Heart left ventricle (tissue), 16 donors: ENCODE data around the gene NEMP2. TPM values are rescaled to one million over a fixed set of nuclear protein-coding genes. Genes with fewer than 3 reads are reported as not detected.

Source experiments
- ATAC-seq, 4 donors: fragments of 200-7000 bp; cut with Tn5 transposase; one replicate each; pipeline ENCODE4 v1.9.1; 2020 to 2022; ENCODE audit warnings: moderate library complexity in 4 of 4, mild to moderate bottlenecking in 3 of 4, moderate number of reproducible peaks in 1 of 4
- DNase-seq, 5 donors: peaks; one replicate each; pipeline ENCODE4 v3.0.0-alpha.2; 2020
- H3K27ac ChIP-seq, 12 donors: fragments of 200-600 bp; sonication (generic) in 4 of 12; one replicate each; pipeline versions ENCODE4 v1.5.0 to v1.8.0; 2016 to 2022; ENCODE audit warnings: mild to moderate bottlenecking in 2 of 12
- H3K27me3 ChIP-seq, 9 donors: fragments of 200-600 bp; sonication (generic) in 2 of 9; one replicate each; pipeline versions ENCODE4 v1.5.1 to v1.8.0; 2016 to 2022; ENCODE audit warnings: mild to moderate bottlenecking in 3 of 9
- H3K36me3 ChIP-seq, 9 donors: fragments of 200-600 bp; sonication (generic) in 2 of 9; one replicate each; pipeline versions ENCODE4 v1.5.0 to v1.8.0; 2018 to 2022; ENCODE audit warnings: mild to moderate bottlenecking in 2 of 9
- H3K4me1 ChIP-seq, 12 donors: fragments of 200-600 bp; sonication (generic) in 4 of 12; one replicate each; pipeline versions ENCODE4 v1.5.0 to v1.8.0; 2016 to 2022; ENCODE audit warnings: mild to moderate bottlenecking in 3 of 12
- H3K4me3 ChIP-seq, 12 donors: fragments of 200-600 bp; sonication (generic) in 4 of 12; one replicate each; pipeline versions ENCODE4 v1.5.0 to v1.8.0; 2017 to 2022; ENCODE audit warnings: mild to moderate bottlenecking in 9 of 12, moderate library complexity in 4 of 12
- H3K9me3 ChIP-seq, 12 donors: fragments of 200-600 bp; sonication (generic) in 4 of 12; one replicate each; pipeline versions ENCODE4 v1.5.0 to v1.8.0; 2016 to 2022; ENCODE audit warnings: mild to moderate bottlenecking in 1 of 12
- POLR2A ChIP-seq, 2 donors: fragments of 450-650 bp; IDR thresholded peaks; one replicate each; pipeline ENCODE4 v1.6.1; 2017; ENCODE audit warnings: antibody characterized with exemption in 2 of 2, mild to moderate bottlenecking in 2 of 2, moderate library complexity in 2 of 2
- WGBS, 4 donors: extraction: QIAGEN DNeasy Blood & Tissue Kit in 2 of 4; methylation state at CpG; one replicate each; pipeline versions ENCODE4 v1.1.5 to v1.1.7; 2013 to 2018; 5-methylcytosine and 5-hydroxymethylcytosine counted together
- intact Hi-C, 10 donors: fragments of 100-400 bp; cut with DNase I; formaldehyde crosslinking; loops; one replicate each; pipeline versions ENCODE4 v1.11.1 to v1.14.2; 2022
- polyA plus RNA-seq, 2 donors: library from polyadenylated mRNA; stranded (reverse); fragments of 200-250 nt; gene quantifications; one replicate each; pipeline ENCODE4 v1.2.3, GENCODE V29; 2013
- total RNA-seq, 9 donors: library from RNA; depleted of rRNA in 2 of 9; stranded (reverse); fragments of >200 nt in 2 of 9; fragmentation: NEBNext Ultra II Directional in 3 of 9; extraction: Animal tissue kit (Norgen Biotek cat#: 25700) in 3 of 9; gene quantifications; one replicate each; pipeline versions ENCODE4 v1.1.0 to v1.2.4, GENCODE V29; 2016 to 2023
- TF ChIP-seq, protein P1 (sequence below), 12 donors: fragments of 200-600 bp; sonication (generic) in 4 of 12; IDR thresholded peaks; one replicate each; pipeline versions ENCODE4 v1.5.0 to v1.8.0; 2018 to 2022; ENCODE audit warnings: antibody characterized with exemption in 12 of 12, mild to moderate bottlenecking in 5 of 12
- donor health status: ischemic (EF 13 %, LVEDD 7.1; RV severe dilation, severe dysfunction).
- donor health status: healthy with polysubstance abuse.
- donor health status: DM: no; HTN: yes; CAD: no.
- donor health status: DM: no; HTN: no; CAD: no.
- donor health status: ischemic (EF 25% LVEDD 6.9; RV normal size, moderate dysfunction).
- donor health status: ischemic (EF 25% LVEDD 5.7; RV mildly dilated, moderate dysfunction).
- donor health status: healthy.
- donor health status: DM: yes; HTN: yes; CAD: no.
- donor health status: ischemic (EF 35%, LVEDD 5.7; RV mildly dilated, moderate dysfunction).
- donor health status: nonischemic (EF 11% LVEDD 7.7; RV severe dilation, severe dysfunction).
- donor health status: DM: yes; HTN: yes; CAD: no.
- donor health status: PGD.
- donor health status: ischemic (EF 29% LVEDD 5.4; RV normal size, mild dysfunction).
- donor health status: nonischemic (EF 23%, LVEDD 6.1; RV moderate dilation, normal function).

The NEMP2 gene
- total and polyA plus RNA-seq, 11 donors: 0.42 to 4.6 (median 2.2) TPM

DNA sequence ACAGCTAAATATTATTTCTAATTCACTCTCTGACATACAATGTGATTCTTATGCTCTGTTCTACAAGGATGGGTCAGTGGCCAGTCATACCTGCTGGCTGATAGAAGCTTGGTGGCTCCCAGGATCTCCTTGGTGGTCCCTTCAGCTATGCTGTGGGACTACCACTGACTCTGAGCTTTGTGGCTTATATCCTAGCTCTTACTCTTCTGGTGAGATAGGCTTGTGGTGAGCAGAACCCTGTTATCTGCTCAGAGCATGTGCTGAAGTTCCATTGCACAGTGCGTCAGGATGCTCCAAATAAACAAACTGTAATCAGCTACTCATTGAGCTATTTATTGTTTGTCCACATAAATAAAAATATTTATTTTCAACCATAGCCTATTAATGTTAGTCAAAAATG lies 74.6 kb downstream of the NEMP2 start:
- Histone ChIP-seq H3K9me3 (no peaks in the 10 kb centered on the region), H3K4me3 (no peak overlapping the region), H3K4me1 (peaks cover 0 to 25% (median 7%) of the 10 kb centered on the region in 12 donors), H3K36me3 (no peaks in the 10 kb centered on the region), H3K27me3 (no peaks in the 10 kb centered on the region), H3K27ac (no peak overlapping the region)
- 51 to 75% (median 61%) methylated on average over 1 of the region's 1 CpG for WGBS, 4 donors
- peak; percentile 65 to 84 (median 70) for ATAC-seq
- no peak for TF ChIP-seq POLR2A (IDR thresholded peaks at IDR 0.05)
- TF ChIP-seq, protein P1, sequence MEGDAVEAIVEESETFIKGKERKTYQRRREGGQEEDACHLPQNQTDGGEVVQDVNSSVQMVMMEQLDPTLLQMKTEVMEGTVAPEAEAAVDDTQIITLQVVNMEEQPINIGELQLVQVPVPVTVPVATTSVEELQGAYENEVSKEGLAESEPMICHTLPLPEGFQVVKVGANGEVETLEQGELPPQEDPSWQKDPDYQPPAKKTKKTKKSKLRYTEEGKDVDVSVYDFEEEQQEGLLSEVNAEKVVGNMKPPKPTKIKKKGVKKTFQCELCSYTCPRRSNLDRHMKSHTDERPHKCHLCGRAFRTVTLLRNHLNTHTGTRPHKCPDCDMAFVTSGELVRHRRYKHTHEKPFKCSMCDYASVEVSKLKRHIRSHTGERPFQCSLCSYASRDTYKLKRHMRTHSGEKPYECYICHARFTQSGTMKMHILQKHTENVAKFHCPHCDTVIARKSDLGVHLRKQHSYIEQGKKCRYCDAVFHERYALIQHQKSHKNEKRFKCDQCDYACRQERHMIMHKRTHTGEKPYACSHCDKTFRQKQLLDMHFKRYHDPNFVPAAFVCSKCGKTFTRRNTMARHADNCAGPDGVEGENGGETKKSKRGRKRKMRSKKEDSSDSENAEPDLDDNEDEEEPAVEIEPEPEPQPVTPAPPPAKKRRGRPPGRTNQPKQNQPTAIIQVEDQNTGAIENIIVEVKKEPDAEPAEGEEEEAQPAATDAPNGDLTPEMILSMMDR (IDR thresholded peaks at IDR 0.05): no peak
- intact Hi-C loops: loop anchor here in 4 of 10 donors (5.0 to 10.0 kb wide), 4 partner anchors 33 to 55 kb away; partner anchors contain the start of gene MFSD6 (in 2 of the 4)
- DNase-seq: no peak

DNA sequence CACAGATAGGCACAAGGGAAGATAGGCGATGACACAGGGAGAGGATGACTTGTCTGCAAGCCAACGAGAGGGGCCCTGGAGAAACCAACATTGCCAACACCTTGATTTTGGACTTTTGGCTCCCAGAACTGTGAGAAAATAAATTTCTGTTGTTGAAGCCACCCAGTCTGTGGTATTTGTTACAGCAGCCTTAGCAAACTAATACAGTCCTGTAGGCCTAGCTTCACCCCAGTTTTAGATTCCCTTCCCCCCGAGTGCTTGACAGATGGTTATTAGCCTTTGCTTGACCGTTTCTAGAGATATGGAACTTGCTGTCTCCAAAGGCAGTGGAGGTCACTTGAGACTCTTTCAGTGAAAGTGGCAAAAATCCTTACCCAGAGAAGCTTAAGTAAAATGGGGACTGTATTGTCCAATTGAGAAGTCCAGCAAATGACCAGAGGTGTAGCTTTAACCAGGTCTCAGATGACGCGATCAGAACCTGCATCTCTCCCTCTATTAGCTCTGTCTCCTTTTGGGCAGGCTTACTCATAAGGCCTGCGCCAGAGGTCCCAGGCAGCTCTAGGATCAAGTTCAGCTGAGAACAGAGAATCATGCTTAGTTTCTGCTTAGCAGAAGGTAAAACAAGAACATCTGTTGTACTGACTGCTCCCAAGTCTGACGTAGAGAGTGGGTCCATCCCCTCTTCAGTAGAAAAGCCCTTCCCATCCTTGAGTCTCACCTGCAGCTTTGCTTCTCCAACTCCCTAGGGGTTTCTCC lies 76.0 kb downstream of the NEMP2 start:
- Histone ChIP-seq H3K27ac (no peak overlapping the region), H3K4me3 (no peak overlapping the region), H3K27me3 (no peaks in the 10 kb centered on the region), H3K4me1 (peaks cover 0 to 18% (median 7%) of the 10 kb centered on the region in 12 donors), H3K9me3 (peaks cover 0 to 4% (median 0%) of the 10 kb centered on the region in 12 donors), H3K36me3 (peaks cover 0 to 6% (median 0%) of the 10 kb centered on the region in 9 donors)
- DNase-seq (no peak), ATAC-seq (no peak)
- intact Hi-C loops: loop anchor here in 1 of 10 donors (5.0 kb wide), 1 partner anchor 51 kb away; the partner anchor contains the start of gene MFSD6
- 87 to 95% (median 93%) methylated on average over 8 of the region's 8 CpGs for whole genome bisulfite sequencing, 4 donors
- TF ChIP-seq, protein P1 (IDR thresholded peaks at IDR 0.05): no peak
- TF ChIP-seq POLR2A (IDR thresholded peaks at IDR 0.05): no peak

DNA sequence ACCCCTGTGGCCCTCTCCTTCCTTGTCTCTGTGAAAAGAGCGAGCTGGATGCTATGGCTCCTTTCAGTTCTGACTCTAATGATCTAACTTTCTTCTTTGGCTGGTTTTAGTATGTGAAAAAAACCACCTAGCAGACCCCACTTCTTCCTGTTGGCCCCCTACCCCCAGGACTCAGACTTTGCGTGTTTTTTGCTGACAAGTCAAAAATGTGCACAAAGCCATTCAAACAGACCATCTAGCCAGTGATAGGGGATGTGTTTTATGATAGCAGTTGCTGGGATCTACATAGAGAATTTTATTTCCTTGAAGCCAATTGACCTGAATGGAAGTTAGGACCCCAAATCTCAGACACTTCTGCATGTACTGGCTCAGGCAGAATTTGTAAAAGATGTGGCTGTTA lies 77.3 kb downstream of the NEMP2 start:
- H3K36me3 ChIP-seq: peaks cover 0 to 6% (median 0%) of the 10 kb centered on the region in 9 donors
- DNase-seq (no peak), ATAC-seq (no peak)
- H3K4me3 ChIP-seq: no peak overlapping the region
- no peak overlapping the region for H3K27ac ChIP-seq
- intact Hi-C loops: loop anchor here in 1 of 10 donors (5.0 kb wide), 1 partner anchor 50 kb away; the partner anchor contains the start of gene MFSD6
- TF ChIP-seq, protein P1 (IDR thresholded peaks at IDR 0.05): no peak
- no peak for TF ChIP-seq POLR2A (IDR thresholded peaks at IDR 0.05)
- 94 to 98% (median 95%) methylated on average over 2 of the region's 2 CpGs for WGBS, 4 donors
- H3K4me1 ChIP-seq: peaks cover 0 to 17% (median 7%) of the 10 kb centered on the region in 12 donors
- no peaks in the 10 kb centered on the region for H3K27me3 ChIP-seq
- peaks cover 0 to 4% (median 0%) of the 10 kb centered on the region in 12 donors for H3K9me3 ChIP-seq

DNA sequence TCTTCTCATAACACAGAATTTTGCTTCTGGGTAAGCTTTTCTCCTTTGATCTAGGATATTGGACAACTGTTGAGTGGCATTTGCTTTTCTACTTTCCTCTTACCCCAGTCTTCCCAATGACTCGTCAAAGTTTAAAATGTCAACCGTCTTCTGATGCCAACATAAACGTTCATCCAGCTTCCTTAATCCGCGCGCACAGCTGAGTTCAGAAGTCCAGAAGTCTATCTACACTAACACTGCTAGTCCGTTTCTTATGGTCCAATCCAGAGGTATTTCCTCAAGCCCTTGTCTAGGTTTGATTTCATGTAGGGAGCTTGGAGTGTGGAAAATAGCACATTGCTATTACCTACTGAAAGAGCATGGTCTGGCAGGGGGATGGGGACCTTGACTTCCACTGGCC lies 77.7 kb downstream of the NEMP2 start:
- 79 to 90% (median 83%) methylated on average over 7 of the region's 7 CpGs for WGBS, 4 donors
- Histone ChIP-seq H3K27ac (no peak overlapping the region), H3K4me3 (no peak overlapping the region), H3K36me3 (peaks cover 0 to 6% (median 0%) of the 10 kb centered on the region in 9 donors), H3K9me3 (peaks cover 0 to 4% (median 0%) of the 10 kb centered on the region in 12 donors), H3K27me3 (no peaks in the 10 kb centered on the region), H3K4me1 (peaks cover 0 to 17% (median 7%) of the 10 kb centered on the region in 12 donors)
- no peak for DNase-seq
- TF ChIP-seq, protein P1 (IDR thresholded peaks at IDR 0.05): no peak
- no peak for TF ChIP-seq POLR2A (IDR thresholded peaks at IDR 0.05)
- no peak for ATAC-seq
- intact Hi-C loops: loop anchor here in 1 of 10 donors (5.0 kb wide), 1 partner anchor 50 kb away; the partner anchor contains the start of gene MFSD6
